ENCODE results near the gene SRP9.
"Not testable (repeated sequence)": the region's sequence is repeated elsewhere in the genome, so short reads cannot be mapped to it uniquely, and the experiment has no call there.

SRP9 gene

GRCh38 chr1:225813214-225813964, 35.8 kb downstream of the SRP9 start:
- peaks cover 0 to 9% (median 2%) of the 10 kb centered on the region in 5 donors for H3K36me3 ChIP-seq (ENCODE audit: control insufficient read depth in 5 of 5, insufficient read depth in 5 of 5, low read length in 5 of 5)
- peak overlapping the region; percentile 32 to 71 (median 60) for H3K9ac ChIP-seq (ENCODE audit: low read length in 5 of 5)
- H3K4me1 ChIP-seq (ENCODE audit: control insufficient read depth in 5 of 5, insufficient read depth in 5 of 5, low read length in 5 of 5) = peaks cover 46 to 86% (median 79%) of the 10 kb centered on the region in 5 donors
- no peaks in the 10 kb centered on the region for H3K9me3 ChIP-seq (ENCODE audit: control insufficient read depth in 5 of 5, low read length in 5 of 5)
- peak overlapping the region; percentile 91 for H3K27ac ChIP-seq (ENCODE audit: low read depth, low read length)
- peaks cover 0 to 3% (median 0%) of the 10 kb centered on the region in 5 donors for H3K27me3 ChIP-seq (ENCODE audit: control insufficient read depth in 5 of 5, insufficient read depth in 4 of 5, low read length in 5 of 5)
- peak overlapping the region in 4 of 5 donors; percentile 45 to 57 (median 50) for H3K4me3 ChIP-seq (ENCODE audit: low read depth in 1 of 5, low read length in 5 of 5)

DNA sequence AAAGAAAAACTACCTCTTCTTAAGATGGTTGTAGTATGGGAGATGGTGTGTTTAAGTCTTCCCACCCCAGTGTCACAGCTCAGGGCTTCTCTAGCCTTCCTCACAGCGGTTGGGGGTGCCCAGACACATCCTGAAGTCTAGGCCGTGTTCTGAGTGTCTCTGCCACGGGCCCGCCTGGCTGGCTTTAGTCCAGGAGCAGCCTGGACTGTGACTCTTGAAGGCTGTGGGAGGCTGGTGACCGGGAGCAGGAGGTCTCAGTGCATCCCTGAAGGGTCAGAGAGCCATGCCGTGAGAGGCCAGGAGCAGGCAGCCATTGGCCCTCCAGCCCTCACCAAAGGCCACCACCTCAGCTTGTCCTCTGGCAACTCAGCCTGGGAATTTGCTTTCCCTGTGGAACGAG, 36.8 kb downstream of the SRP9 start:
- Histone ChIP-seq H3K36me3 (ENCODE audit: control insufficient read depth in 5 of 5, insufficient read depth in 5 of 5, low read length in 5 of 5) (peaks cover 0 to 9% (median 2%) of the 10 kb centered on the region in 5 donors), H3K4me1 (ENCODE audit: control insufficient read depth in 5 of 5, insufficient read depth in 5 of 5, low read length in 5 of 5) (peaks cover 46 to 91% (median 84%) of the 10 kb centered on the region in 5 donors), H3K27ac (ENCODE audit: low read depth, low read length) (peak overlapping the region; percentile 91), H3K4me3 (ENCODE audit: low read depth in 1 of 5, low read length in 5 of 5) (peak overlapping the region in 3 of 5 donors; percentile 9 to 31 (median 14)), H3K27me3 (ENCODE audit: control insufficient read depth in 5 of 5, insufficient read depth in 4 of 5, low read length in 5 of 5) (peaks cover 0 to 3% (median 0%) of the 10 kb centered on the region in 5 donors), H3K9ac (ENCODE audit: low read length in 5 of 5) (peak overlapping the region; percentile 18 to 66 (median 60)), H3K9me3 (ENCODE audit: control insufficient read depth in 5 of 5, low read length in 5 of 5) (no peaks in the 10 kb centered on the region)

DNA sequence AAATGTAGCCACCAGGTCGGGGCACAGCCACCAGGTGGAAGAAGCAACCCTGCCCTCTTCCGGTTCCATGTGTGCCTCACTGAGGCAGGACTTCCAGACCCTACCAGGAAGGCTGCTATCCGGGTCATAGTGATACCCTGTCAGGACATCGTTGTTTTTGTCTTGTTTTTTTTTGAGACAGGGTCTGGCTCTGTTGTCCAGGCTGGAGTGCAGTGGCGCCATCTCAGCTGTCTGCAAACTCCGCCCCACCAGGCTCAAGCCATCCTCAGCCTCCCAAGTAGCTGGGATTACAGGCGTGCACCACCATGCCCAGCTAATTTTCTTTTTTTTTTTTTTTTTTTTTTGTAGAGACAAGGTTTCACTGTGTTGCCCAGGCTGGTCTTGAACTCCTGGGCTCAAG, 37.5 kb downstream of the SRP9 start:
- peak overlapping the region; percentile 18 to 66 (median 60) for H3K9ac ChIP-seq (ENCODE audit: low read length in 5 of 5)
- H3K27ac ChIP-seq (ENCODE audit: low read depth, low read length) = peak overlapping the region; percentile 91
- H3K27me3 ChIP-seq (ENCODE audit: control insufficient read depth in 5 of 5, insufficient read depth in 4 of 5, low read length in 5 of 5); H3K36me3 ChIP-seq (ENCODE audit: control insufficient read depth in 5 of 5, insufficient read depth in 5 of 5, low read length in 5 of 5); H3K9me3 ChIP-seq (ENCODE audit: control insufficient read depth in 5 of 5, low read length in 5 of 5): not testable (repeated sequence)
- H3K4me3 ChIP-seq (ENCODE audit: low read depth in 1 of 5, low read length in 5 of 5) = peak overlapping the region in 2 of 5 donors; percentile 10 to 14
- peaks cover 46 to 92% (median 87%) of the 10 kb centered on the region in 5 donors for H3K4me1 ChIP-seq (ENCODE audit: control insufficient read depth in 5 of 5, insufficient read depth in 5 of 5, low read length in 5 of 5)

- Histone ChIP-seq H3K4me3 (ENCODE audit: low read depth in 1 of 5, low read length in 5 of 5) (peak overlapping the region in 1 of 5 donors; percentile 37), H3K9ac (ENCODE audit: low read length in 5 of 5) (peak overlapping the region in 3 of 5 donors; percentile 49 to 56 (median 52)), H3K36me3 (ENCODE audit: control insufficient read depth in 5 of 5, insufficient read depth in 5 of 5, low read length in 5 of 5) (peaks cover 0 to 9% (median 2%) of the 10 kb centered on the region in 5 donors), H3K9me3 (ENCODE audit: control insufficient read depth in 5 of 5, low read length in 5 of 5) (no peaks in the 10 kb centered on the region), H3K27ac (ENCODE audit: low read depth, low read length) (peak overlapping the region; percentile 91), H3K27me3 (ENCODE audit: control insufficient read depth in 5 of 5, insufficient read depth in 4 of 5, low read length in 5 of 5) (peaks cover 0 to 3% (median 0%) of the 10 kb centered on the region in 5 donors), H3K4me1 (ENCODE audit: control insufficient read depth in 5 of 5, insufficient read depth in 5 of 5, low read length in 5 of 5) (peaks cover 46 to 94% (median 92%) of the 10 kb centered on the region in 5 donors)
These were observed 38.0 kb downstream of the SRP9 start for GRCh38 chr1:225815526-225816178.

DNA sequence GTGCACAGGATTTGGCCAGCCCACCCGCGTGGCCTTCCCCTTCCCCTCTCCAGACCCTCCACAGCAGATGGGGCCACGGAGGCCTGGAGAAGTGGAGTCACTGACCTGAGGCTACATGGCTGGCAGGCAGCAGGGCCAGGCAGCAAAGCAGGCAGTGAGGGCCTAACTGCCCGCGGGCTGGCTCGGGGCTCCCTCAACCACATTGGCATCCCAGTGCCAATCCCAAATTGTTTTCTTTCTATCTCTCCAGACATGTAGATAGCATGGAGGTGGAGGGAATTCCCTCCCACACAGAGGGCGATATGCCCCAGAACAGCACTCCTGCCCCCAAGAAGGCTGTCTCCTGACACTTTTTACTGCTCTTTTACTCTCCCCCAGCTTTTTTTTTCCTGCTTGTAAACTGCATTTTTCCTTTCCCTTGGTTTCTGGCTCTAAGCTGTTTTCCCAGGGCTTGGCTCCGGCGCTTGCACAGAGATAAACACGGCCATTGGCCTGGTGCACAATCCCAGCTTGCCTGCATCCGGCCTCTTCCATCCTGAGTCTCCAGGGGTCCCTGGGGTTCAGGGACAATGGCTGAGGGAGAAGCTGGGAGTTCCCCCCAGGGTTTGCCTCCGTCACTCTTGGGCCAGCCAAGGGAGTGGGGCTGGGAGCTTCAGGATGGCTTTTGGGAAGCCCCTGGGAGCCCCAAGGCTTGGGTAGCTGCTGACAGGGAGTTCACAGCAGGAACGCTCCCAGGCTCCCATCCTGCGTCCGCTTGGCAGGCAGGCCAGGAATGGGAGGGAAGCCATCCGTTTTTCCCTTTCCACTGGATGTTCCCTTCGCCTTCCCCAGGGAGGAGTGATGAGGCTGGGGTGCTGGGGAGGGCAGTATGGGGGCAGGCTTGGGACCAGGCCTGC, 39.3 kb downstream of the SRP9 start:
- Histone ChIP-seq H3K9ac (ENCODE audit: low read length in 5 of 5) (peak overlapping the region; percentile 48 to 97 (median 66)), H3K36me3 (ENCODE audit: control insufficient read depth in 5 of 5, insufficient read depth in 5 of 5, low read length in 5 of 5) (peaks cover 1 to 9% (median 3%) of the 10 kb centered on the region in 5 donors), H3K27ac (ENCODE audit: low read depth, low read length) (peak overlapping the region; percentile 91), H3K4me3 (ENCODE audit: low read depth in 1 of 5, low read length in 5 of 5) (peak overlapping the region in 4 of 5 donors; percentile 1 to 39 (median 36)), H3K27me3 (ENCODE audit: control insufficient read depth in 5 of 5, insufficient read depth in 4 of 5, low read length in 5 of 5) (peaks cover 0 to 3% (median 0%) of the 10 kb centered on the region in 5 donors), H3K9me3 (ENCODE audit: control insufficient read depth in 5 of 5, low read length in 5 of 5) (no peaks in the 10 kb centered on the region), H3K4me1 (ENCODE audit: control insufficient read depth in 5 of 5, insufficient read depth in 5 of 5, low read length in 5 of 5) (peaks cover 44 to 88% (median 80%) of the 10 kb centered on the region in 5 donors)

DNA sequence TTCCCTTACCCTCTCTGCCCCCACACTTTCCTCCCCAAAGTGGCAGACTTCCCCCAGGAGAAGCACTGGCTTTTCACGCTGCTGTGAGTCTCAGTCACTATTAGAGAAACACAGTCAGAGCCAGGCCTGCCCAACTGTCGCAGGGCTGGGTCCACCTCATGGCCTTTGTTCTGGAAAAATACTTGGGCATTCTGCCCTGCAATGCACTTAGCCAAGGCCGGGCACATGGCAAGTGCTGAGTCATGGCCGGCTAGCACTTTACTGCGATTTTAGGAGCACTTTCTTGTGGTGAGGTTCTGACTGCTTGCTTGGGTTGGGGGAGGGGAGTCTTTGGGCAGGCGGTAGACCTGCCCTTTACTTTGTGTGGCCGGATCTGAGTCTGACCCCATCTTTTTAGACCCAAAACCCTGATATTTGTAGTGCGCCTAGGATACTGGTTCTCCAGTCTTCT, 40.0 kb downstream of the SRP9 start:
- H3K9ac ChIP-seq (ENCODE audit: low read length in 5 of 5) = peak overlapping the region; percentile 48 to 97 (median 69)
- peaks cover 38 to 88% (median 77%) of the 10 kb centered on the region in 5 donors for H3K4me1 ChIP-seq (ENCODE audit: control insufficient read depth in 5 of 5, insufficient read depth in 5 of 5, low read length in 5 of 5)
- H3K9me3 ChIP-seq (ENCODE audit: control insufficient read depth in 5 of 5, low read length in 5 of 5) = no peaks in the 10 kb centered on the region
- peak overlapping the region; percentile 91 for H3K27ac ChIP-seq (ENCODE audit: low read depth, low read length)
- H3K27me3 ChIP-seq (ENCODE audit: control insufficient read depth in 5 of 5, insufficient read depth in 4 of 5, low read length in 5 of 5) = peaks cover 0 to 3% (median 0%) of the 10 kb centered on the region in 5 donors
- H3K36me3 ChIP-seq (ENCODE audit: control insufficient read depth in 5 of 5, insufficient read depth in 5 of 5, low read length in 5 of 5) = peaks cover 2 to 10% (median 3%) of the 10 kb centered on the region in 5 donors
- peak overlapping the region; percentile 1 to 39 (median 34) for H3K4me3 ChIP-seq (ENCODE audit: low read depth in 1 of 5, low read length in 5 of 5)

DNA sequence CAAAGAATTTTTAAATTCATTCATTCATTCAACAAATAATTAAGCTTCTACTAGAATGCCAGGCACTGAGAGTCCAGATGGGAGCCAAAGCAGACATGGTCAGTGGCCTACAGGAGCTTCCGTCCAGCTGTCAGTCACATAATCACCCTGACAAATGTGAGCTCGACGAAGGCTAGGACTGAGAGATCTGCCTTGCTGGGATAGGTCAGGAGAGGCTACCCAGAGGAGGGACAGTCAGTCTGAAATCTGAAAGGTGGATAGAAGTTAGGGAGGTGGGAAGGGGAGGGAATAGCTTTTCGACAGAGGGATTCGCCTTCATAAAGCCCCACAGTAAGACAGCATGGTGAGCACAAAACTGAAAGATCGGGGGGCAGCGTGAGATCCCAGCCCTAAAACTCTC, 40.6 kb downstream of the SRP9 start:
- Histone ChIP-seq H3K9ac (ENCODE audit: low read length in 5 of 5) (peak overlapping the region; percentile 46 to 71 (median 61)), H3K4me3 (ENCODE audit: low read depth in 1 of 5, low read length in 5 of 5) (peak overlapping the region in 1 of 5 donors; percentile 37), H3K36me3 (ENCODE audit: control insufficient read depth in 5 of 5, insufficient read depth in 5 of 5, low read length in 5 of 5) (peaks cover 2 to 14% (median 6%) of the 10 kb centered on the region in 5 donors), H3K4me1 (ENCODE audit: control insufficient read depth in 5 of 5, insufficient read depth in 5 of 5, low read length in 5 of 5) (peaks cover 33 to 87% (median 74%) of the 10 kb centered on the region in 5 donors), H3K9me3 (ENCODE audit: control insufficient read depth in 5 of 5, low read length in 5 of 5) (no peaks in the 10 kb centered on the region), H3K27ac (ENCODE audit: low read depth, low read length) (peak overlapping the region; percentile 91), H3K27me3 (ENCODE audit: control insufficient read depth in 5 of 5, insufficient read depth in 4 of 5, low read length in 5 of 5) (peaks cover 0 to 3% (median 0%) of the 10 kb centered on the region in 5 donors)

GRCh38 chr1:225819346-225820192, 41.9 kb downstream of the SRP9 start:
- H3K4me1 ChIP-seq (ENCODE audit: control insufficient read depth in 5 of 5, insufficient read depth in 5 of 5, low read length in 5 of 5) = peaks cover 23 to 87% (median 74%) of the 10 kb centered on the region in 5 donors
- no peaks in the 10 kb centered on the region for H3K9me3 ChIP-seq (ENCODE audit: control insufficient read depth in 5 of 5, low read length in 5 of 5)
- H3K9ac ChIP-seq (ENCODE audit: low read length in 5 of 5) = peak overlapping the region in 3 of 5 donors; percentile 55 to 58 (median 57)
- H3K27me3 ChIP-seq (ENCODE audit: control insufficient read depth in 5 of 5, insufficient read depth in 4 of 5, low read length in 5 of 5) = peaks cover 0 to 3% (median 0%) of the 10 kb centered on the region in 5 donors
- H3K4me3 ChIP-seq (ENCODE audit: low read depth in 1 of 5, low read length in 5 of 5) = no peak overlapping the region
- H3K36me3 ChIP-seq (ENCODE audit: control insufficient read depth in 5 of 5, insufficient read depth in 5 of 5, low read length in 5 of 5) = peaks cover 2 to 19% (median 13%) of the 10 kb centered on the region in 5 donors
- peak overlapping the region; percentile 91 for H3K27ac ChIP-seq (ENCODE audit: low read depth, low read length)
